T47D (cell line): Measurements from ENCODE around the gene CNTD1.

Experiments
- DNase-seq, 2 experiments: peaks; one replicate each; pipeline versions ENCODE4 v3.0.0 to v3.0.0-alpha.2; 2011 to 2012; ENCODE audit warnings: low read depth in 1 of 2, low spot score in 1 of 2
- JUND ChIP-seq: IDR thresholded peaks from 2 replicates; pipeline ENCODE4 v1.6.1; 2012; ENCODE audit warnings: low read depth
- in situ Hi-C: cut with HindIII; loops from 2 replicates; pipeline ENCODE4 v1.10.0; 2016; ENCODE audit warnings: low sequenced_read_pairs, low pct_unique_long_range_greater_than_20kb

Gene CNTD1

GRCh38 chr17:42772945-42773289, 25.7 kb upstream of the CNTD1 start:
- in situ Hi-C loops = no loop called here
- no peak for DNase-seq
- no peak for TF ChIP-seq JUND

- peak; percentile 91 to 93 for DNase-seq
- in situ Hi-C loops = no loop called here
- no peak for TF ChIP-seq JUND
Measured at GRCh38 chr17:42773290-42774035, 25.2 kb upstream of the CNTD1 start, which contains the start of gene VPS25. Gene VPS25, plus strand, starts transcription at chr17:42773449. Its CDS starts 27 bp downstream, at chr17:42773476.

DNA sequence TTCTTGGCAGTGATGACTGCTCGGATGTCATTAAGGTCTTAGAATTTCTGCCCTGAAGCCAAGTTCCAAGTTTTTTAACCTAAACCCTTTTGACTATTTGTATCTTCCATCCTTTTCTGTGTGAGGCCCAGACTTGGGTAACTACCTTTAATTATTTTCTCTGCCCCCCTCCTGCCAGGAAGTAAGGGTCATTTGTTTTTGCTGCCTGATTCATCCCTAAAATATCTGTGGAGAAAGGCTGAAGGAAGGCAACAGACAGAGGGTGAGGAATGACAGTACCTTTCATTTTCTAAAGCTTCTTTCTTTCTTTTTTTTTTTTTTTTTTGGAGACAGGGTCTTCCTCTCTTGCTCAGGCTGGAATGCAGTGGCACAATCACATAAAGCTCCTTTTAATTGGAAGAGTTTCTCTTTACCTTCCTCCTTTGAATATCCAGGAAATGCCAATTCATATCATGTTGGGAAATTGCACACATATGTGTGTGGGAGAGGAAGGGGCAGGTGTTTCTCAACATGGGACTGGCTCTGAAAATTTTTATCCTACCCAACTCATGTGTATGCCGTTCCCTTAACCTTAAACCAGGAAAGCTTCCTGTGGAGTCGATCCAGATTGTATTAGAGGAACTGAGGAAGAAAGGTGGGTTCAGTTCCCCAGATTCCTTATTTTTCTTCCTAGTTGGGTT, 24.5 kb upstream of the CNTD1 start:
- in situ Hi-C loops = no loop called here
- no peak for DNase-seq
- no peak for TF ChIP-seq JUND

- TF ChIP-seq JUND = no peak
- no peak for DNase-seq
- in situ Hi-C loops = no loop called here
Measured at GRCh38 chr17:42775534-42776098, 23.0 kb upstream of the CNTD1 start.

- TF ChIP-seq JUND = no peak
- no peak for DNase-seq
- in situ Hi-C loops = no loop called here
Measured at GRCh38 chr17:42778570-42778969, 20.1 kb upstream of the CNTD1 start.

- no peak for DNase-seq
- in situ Hi-C loops = no loop called here
- no peak for TF ChIP-seq JUND
Measured at GRCh38 chr17:42779304-42779935, 19.2 kb upstream of the CNTD1 start.

GRCh38 chr17:42779936-42780850, 18.5 kb upstream of the CNTD1 start, which contains the start of gene WNK4:
Gene WNK4, plus strand, starts transcription at chr17:42780610. Its CDS starts 89 bp downstream, at chr17:42780699.
- peak in 1 of 2 experiments; percentile 60 for DNase-seq
- no peak for TF ChIP-seq JUND
- in situ Hi-C loops = no loop called here

GRCh38 chr17:42780851-42781638, 17.6 kb upstream of the CNTD1 start:
- DNase-seq = no peak
- no peak for TF ChIP-seq JUND
- in situ Hi-C loops = no loop called here

DNA sequence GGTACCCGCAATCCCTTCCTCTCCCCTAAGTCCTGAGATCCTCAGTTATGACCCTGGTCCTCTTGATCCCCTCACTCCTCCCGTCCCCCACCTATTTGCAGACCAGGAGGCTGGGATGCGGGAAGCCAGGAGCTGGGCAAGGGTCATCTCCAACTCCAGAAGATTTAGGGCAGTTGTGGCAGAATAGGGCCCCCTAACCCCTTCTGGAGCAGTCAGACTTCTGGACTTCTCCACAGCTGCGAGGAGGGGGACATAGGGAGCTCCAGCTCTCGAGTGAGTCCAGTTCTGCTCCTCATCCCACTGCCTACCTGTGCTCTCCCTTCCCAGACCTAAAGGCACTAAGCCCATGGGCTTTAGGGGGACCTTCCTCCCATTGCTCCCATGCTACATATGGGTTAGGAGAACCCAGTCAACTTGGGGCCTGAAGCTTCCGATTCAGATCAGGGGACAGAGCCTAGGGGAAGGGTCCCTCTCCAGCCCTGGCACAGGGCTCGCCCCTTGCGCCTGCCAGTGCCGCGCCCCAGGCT, 17.0 kb upstream of the CNTD1 start:
- in situ Hi-C loops = no loop called here
- TF ChIP-seq JUND = no peak
- DNase-seq = no peak

DNA sequence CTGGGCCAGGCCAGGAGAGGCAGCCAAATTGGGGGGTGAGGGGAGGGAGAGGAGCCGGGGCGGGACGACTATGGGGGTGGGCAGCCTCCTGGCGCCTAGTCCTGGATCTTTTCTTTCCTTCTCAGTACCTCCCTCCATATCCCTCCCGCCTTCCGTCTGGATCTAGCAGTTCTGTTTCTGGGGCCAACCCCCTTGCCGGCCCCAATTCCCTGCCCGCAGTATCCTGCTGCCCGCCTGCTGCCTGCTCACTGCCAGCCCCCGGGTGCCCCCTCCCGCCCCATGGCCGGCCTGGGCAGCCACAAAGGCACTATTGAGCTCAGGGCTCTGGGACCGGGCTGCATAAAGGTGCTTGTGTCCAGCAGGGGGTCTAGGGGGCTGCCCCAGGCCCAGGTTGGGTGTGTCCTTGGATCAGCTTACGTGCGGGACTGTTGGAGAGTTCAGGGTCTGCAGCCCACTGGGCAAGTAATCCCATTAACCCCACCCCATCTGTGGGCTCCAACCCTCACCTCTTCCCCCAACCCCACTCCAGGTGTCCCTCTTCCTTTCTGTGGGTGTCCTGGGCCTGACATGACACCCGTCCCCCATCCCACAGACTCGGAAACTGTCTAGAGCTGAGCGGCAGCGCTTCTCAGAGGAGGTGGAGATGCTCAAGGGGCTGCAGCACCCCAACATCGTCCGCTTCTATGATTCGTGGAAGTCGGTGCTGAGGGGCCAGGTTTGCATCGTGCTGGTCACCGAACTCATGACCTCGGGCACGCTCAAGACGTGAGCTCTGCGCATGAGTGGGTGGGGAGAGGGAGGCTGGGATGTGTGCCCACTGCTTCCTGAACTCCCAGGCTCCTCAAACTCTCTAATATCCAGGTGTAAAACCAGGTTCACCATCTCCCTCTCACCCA, 16.2 kb upstream of the CNTD1 start:
- TF ChIP-seq JUND = no peak
- in situ Hi-C loops = no loop called here
- DNase-seq = no peak
